IPS-20b (cell line): ENCODE data around the gene TRAK1.
"Not testable (repeated sequence)": the region's sequence is repeated elsewhere in the genome, so short reads cannot be mapped to it uniquely, and the experiment has no call there.

ENCODE experiments used
- H3K27ac ChIP-seq: one replicate; pipeline ENCODE4 v1.5.1; 2013; ENCODE audit warnings: low read length
- H3K27me3 ChIP-seq: 2 replicates; pipeline ENCODE4 v1.6.1; 2013; ENCODE audit warnings: mild to moderate bottlenecking, low read length, inconsistent platforms; ENCODE audit not compliant: insufficient read depth
- H3K36me3 ChIP-seq: 2 replicates; pipeline ENCODE4 v1.6.1; 2013; ENCODE audit warnings: low read depth, mild to moderate bottlenecking, inconsistent platforms, low read length, moderate library complexity; ENCODE audit not compliant: insufficient read depth
- H3K4me1 ChIP-seq: 2 replicates; pipeline ENCODE4 v1.6.1; 2013; ENCODE audit warnings: mild to moderate bottlenecking, control low read depth, inconsistent platforms, low read length, moderate library complexity; ENCODE audit not compliant: insufficient read depth
- H3K4me3 ChIP-seq: 2 replicates; pipeline ENCODE4 v1.5.1; 2013; ENCODE audit warnings: mild to moderate bottlenecking, low read length, inconsistent platforms
- H3K9ac ChIP-seq: 2 replicates; pipeline ENCODE4 v1.6.1; 2013; ENCODE audit warnings: low read depth, mild to moderate bottlenecking, inconsistent platforms, low read length, moderate library complexity
- H3K9me3 ChIP-seq: 2 replicates; pipeline ENCODE4 v1.6.1; 2013; ENCODE audit warnings: mild to moderate bottlenecking, low read depth, low read length, inconsistent platforms; ENCODE audit not compliant: insufficient read depth

TRAK1 gene

GRCh38 chr3:42102571-42102970 lies 11.4 kb downstream of the TRAK1 start:
- Histone ChIP-seq H3K4me3 (no peak overlapping the region), H3K9ac (no peak overlapping the region), H3K36me3 (peaks cover 5% of the 10 kb centered on the region; the same call in 1 of the 2 replicates), H3K27me3 (no peaks in the 10 kb centered on the region), H3K9me3 (no peaks in the 10 kb centered on the region), H3K4me1 (peaks cover 10% of the 10 kb centered on the region), H3K27ac (no peak overlapping the region)

- not testable (repeated sequence) for H3K27ac ChIP-seq, H3K36me3 ChIP-seq, H3K27me3 ChIP-seq, H3K9me3 ChIP-seq, H3K9ac ChIP-seq, H3K4me1 ChIP-seq, H3K4me3 ChIP-seq
Observed at GRCh38 chr3:42103921-42104665, 12.9 kb downstream of the TRAK1 start.

- H3K9ac ChIP-seq, H3K4me1 ChIP-seq, H3K4me3 ChIP-seq, H3K27ac ChIP-seq, H3K36me3 ChIP-seq, H3K27me3 ChIP-seq, H3K9me3 ChIP-seq: not testable (repeated sequence)
Observed at GRCh38 chr3:42105994-42106393, 14.8 kb downstream of the TRAK1 start.

GRCh38 chr3:42106646-42107045 lies 15.5 kb downstream of the TRAK1 start:
- H3K9me3 ChIP-seq = no peaks in the 10 kb centered on the region
- no peak overlapping the region for H3K27ac ChIP-seq
- no peaks in the 10 kb centered on the region for H3K27me3 ChIP-seq
- no peak overlapping the region for H3K4me3 ChIP-seq
- H3K36me3 ChIP-seq = peaks cover 5% of the 10 kb centered on the region; the same call in 1 of the 2 replicates
- H3K9ac ChIP-seq = no peak overlapping the region
- H3K4me1 ChIP-seq = no peaks in the 10 kb centered on the region

- no peak overlapping the region for H3K9ac ChIP-seq
- no peak overlapping the region for H3K27ac ChIP-seq
- no peaks in the 10 kb centered on the region for H3K36me3 ChIP-seq
Observed at GRCh38 chr3:42110631-42111030, 19.5 kb downstream of the TRAK1 start.

GRCh38 chr3:42114130-42114725 lies 23.1 kb downstream of the TRAK1 start:
- Histone ChIP-seq H3K9me3 (no peaks in the 10 kb centered on the region), H3K36me3 (no peaks in the 10 kb centered on the region), H3K4me1 (peaks cover 3% of the 10 kb centered on the region), H3K9ac (no peak overlapping the region), H3K27me3 (no peaks in the 10 kb centered on the region), H3K4me3 (no peak overlapping the region), H3K27ac (no peak overlapping the region)

More at GRCh38 chr3:42110631-42111030, 19.5 kb downstream of the TRAK1 start:
- H3K9me3 ChIP-seq = no peaks in the 10 kb centered on the region
- H3K4me1 ChIP-seq = no peaks in the 10 kb centered on the region
- no peaks in the 10 kb centered on the region for H3K27me3 ChIP-seq
- H3K4me3 ChIP-seq = no peak overlapping the region

GRCh38 chr3:42115215-42115614 lies 24.1 kb downstream of the TRAK1 start:
- H3K27me3 ChIP-seq = no peaks in the 10 kb centered on the region
- H3K9ac ChIP-seq = no peak overlapping the region
- peaks cover 3% of the 10 kb centered on the region for H3K4me1 ChIP-seq
- no peaks in the 10 kb centered on the region for H3K36me3 ChIP-seq
- H3K9me3 ChIP-seq = no peaks in the 10 kb centered on the region
- H3K4me3 ChIP-seq = no peak overlapping the region
- no peak overlapping the region for H3K27ac ChIP-seq

GRCh38 chr3:42115946-42116345 lies 24.8 kb downstream of the TRAK1 start:
- no peaks in the 10 kb centered on the region for H3K36me3 ChIP-seq
- H3K4me3 ChIP-seq = no peak overlapping the region
- no peak overlapping the region for H3K27ac ChIP-seq
- H3K9me3 ChIP-seq = no peaks in the 10 kb centered on the region
- no peaks in the 10 kb centered on the region for H3K27me3 ChIP-seq
- H3K9ac ChIP-seq = no peak overlapping the region
- peaks cover 3% of the 10 kb centered on the region for H3K4me1 ChIP-seq

- Histone ChIP-seq H3K36me3 (no peaks in the 10 kb centered on the region), H3K9ac (no peak overlapping the region), H3K9me3 (no peaks in the 10 kb centered on the region), H3K27me3 (no peaks in the 10 kb centered on the region), H3K27ac (no peak overlapping the region), H3K4me3 (no peak overlapping the region), H3K4me1 (peaks cover 3% of the 10 kb centered on the region)
Observed at GRCh38 chr3:42116466-42116865, 25.3 kb downstream of the TRAK1 start.

GRCh38 chr3:42117175-42118008 lies 26.2 kb downstream of the TRAK1 start:
- no peak overlapping the region for H3K4me3 ChIP-seq
- no peaks in the 10 kb centered on the region for H3K36me3 ChIP-seq
- no peaks in the 10 kb centered on the region for H3K27me3 ChIP-seq
- H3K4me1 ChIP-seq = peaks cover 3% of the 10 kb centered on the region
- no peak overlapping the region for H3K9ac ChIP-seq
- H3K27ac ChIP-seq = no peak overlapping the region
- no peaks in the 10 kb centered on the region for H3K9me3 ChIP-seq

- Histone ChIP-seq H3K27me3 (no peaks in the 10 kb centered on the region), H3K4me1 (peaks cover 10% of the 10 kb centered on the region), H3K4me3 (no peak overlapping the region), H3K27ac (no peak overlapping the region), H3K9ac (no peak overlapping the region), H3K9me3 (no peaks in the 10 kb centered on the region), H3K36me3 (no peaks in the 10 kb centered on the region)
Observed at GRCh38 chr3:42118762-42119361, 27.7 kb downstream of the TRAK1 start.
